Hematopoietic multipotent progenitor cell treated with erythropoietin and hydrocortisone succinate and interleukin-3 and kit ligand, for 17 days (in vitro differentiated cells): ENCODE data around the gene DLG4.
A peak's percentile ranks its signal among the peaks of the same experiment; 100 is the strongest.

Source experiments
- DNase-seq: peaks from one replicate; pipeline ENCODE4 v3.0.0-alpha.2; 2015; ENCODE audit warnings: low spot score

The DLG4 gene

GRCh38 chr17:7229504-7229903 is 9.9 kb upstream of the DLG4 start:
- no peak for DNase-seq

- DNase-seq = no peak
Observed at GRCh38 chr17:7228920-7229319, 9.3 kb upstream of the DLG4 start.

GRCh38 chr17:7226721-7227710 is 7.4 kb upstream of the DLG4 start:
- DNase-seq = no peak

DNA sequence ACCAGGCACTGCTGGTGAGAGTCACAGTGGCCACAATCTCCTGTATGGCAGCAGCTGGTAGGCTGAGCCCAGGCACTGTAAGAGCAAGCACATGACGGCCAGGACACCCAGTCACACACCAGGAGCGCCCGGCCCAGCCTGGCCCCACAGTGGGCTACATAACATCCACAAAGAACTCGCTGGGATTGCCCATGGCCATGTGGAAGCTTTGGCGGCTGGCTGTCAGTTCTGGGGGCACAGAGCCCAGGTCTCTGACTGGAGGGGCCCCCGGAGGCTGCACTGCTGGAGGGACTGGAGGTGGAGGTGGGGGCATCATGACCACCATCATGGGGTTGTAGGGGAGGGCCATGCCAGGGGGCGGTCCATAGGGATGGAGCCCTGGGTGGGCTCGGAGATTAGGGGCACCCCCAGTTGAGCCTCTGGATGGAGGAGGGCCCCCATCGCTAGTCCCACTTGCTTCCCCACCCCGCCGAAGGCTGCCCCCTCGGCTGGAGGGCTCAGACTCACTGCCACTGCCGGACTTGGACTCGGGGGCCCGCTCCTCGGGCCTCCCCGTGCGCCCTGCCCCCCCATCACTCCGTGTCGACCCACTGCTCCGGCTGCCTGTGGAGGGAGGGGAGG is 6.2 kb upstream of the DLG4 start:
- DNase-seq = no peak

GRCh38 chr17:7224661-7225111 is 5.0 kb upstream of the DLG4 start:
- no peak for DNase-seq

GRCh38 chr17:7224110-7224509 is 4.5 kb upstream of the DLG4 start:
- no peak for DNase-seq

DNA sequence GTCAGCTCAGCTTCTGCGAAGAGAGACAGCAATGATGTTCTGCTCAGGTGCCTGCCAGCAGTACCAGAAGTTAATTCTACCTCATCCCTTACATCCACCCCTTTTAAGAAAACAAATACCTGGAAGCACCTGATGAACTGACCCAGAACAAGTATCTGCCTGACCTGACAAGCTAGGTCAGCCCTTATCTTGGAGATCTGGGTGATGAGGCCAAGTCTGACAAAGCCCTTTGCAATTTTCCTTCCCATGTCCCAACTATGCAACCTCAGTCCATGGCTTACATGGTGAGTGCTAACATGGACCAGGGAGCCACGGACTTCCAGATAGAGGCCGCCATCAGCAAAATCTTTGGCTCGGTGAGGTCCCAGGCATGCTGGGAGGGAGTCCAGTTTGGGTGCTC is 3.7 kb upstream of the DLG4 start:
- no peak for DNase-seq

DNA sequence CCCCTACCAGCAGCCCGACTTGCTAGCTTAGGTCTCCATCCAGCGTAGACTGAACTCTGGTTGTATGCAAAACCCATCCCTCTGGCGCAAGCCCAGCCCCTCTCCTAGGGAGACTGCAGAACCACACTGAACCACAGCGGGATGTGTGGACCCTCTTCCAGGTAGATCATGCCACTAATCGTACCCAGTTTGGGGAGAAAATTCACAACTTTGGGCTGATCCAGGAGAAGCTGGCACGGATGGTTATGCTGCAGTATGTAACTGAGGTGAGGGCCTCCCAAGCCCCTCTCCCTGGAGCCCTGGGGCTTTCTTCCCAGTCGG is 3.3 kb upstream of the DLG4 start:
- DNase-seq = no peak

GRCh38 chr17:7222093-7222971 is 2.7 kb upstream of the DLG4 start:
- no peak for DNase-seq

GRCh38 chr17:7221278-7222092 is 1.8 kb upstream of the DLG4 start:
- no peak for DNase-seq

DNA sequence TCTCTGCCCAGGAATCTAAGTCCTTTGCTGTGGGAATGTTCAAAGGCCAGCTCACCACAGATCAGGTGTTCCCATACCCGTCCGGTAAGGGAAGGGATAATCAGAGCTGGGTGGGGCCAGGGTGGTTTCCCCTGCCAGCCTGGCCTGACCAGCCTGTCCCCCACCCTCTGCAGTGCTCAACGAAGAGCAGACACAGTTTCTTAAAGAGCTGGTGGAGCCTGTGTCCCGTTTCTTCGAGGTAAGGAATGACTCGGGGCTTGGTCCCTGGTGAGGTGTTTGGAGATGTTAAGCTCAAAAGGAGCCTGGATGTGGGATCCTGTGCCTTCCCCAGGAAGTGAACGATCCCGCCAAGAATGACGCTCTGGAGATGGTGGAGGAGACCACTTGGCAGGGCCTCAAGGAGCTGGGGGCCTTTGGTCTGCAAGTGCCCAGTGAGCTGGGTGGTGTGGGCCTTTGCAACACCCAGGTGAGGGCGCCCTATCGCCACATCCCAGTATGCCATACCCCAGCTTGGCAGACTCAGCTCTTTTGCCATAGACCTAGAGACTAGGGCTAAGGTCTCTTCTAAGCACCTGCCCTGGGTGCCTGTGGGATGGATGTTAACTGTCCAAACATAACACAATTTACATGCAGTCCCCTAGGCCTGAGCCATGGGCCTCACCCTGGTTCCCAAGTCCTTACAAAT is 1.1 kb upstream of the DLG4 start:
- DNase-seq = peak; percentile 86

GRCh38 chr17:7219229-7219811 is 316 bp downstream of the DLG4 start:
- no peak for DNase-seq

- no peak for DNase-seq
Observed at GRCh38 chr17:7218758-7219157, 878 bp downstream of the DLG4 start.

GRCh38 chr17:7218166-7218565 is 1.5 kb downstream of the DLG4 start:
- DNase-seq = no peak

- no peak for DNase-seq
Observed at GRCh38 chr17:7217113-7217987, 2.3 kb downstream of the DLG4 start.

DNA sequence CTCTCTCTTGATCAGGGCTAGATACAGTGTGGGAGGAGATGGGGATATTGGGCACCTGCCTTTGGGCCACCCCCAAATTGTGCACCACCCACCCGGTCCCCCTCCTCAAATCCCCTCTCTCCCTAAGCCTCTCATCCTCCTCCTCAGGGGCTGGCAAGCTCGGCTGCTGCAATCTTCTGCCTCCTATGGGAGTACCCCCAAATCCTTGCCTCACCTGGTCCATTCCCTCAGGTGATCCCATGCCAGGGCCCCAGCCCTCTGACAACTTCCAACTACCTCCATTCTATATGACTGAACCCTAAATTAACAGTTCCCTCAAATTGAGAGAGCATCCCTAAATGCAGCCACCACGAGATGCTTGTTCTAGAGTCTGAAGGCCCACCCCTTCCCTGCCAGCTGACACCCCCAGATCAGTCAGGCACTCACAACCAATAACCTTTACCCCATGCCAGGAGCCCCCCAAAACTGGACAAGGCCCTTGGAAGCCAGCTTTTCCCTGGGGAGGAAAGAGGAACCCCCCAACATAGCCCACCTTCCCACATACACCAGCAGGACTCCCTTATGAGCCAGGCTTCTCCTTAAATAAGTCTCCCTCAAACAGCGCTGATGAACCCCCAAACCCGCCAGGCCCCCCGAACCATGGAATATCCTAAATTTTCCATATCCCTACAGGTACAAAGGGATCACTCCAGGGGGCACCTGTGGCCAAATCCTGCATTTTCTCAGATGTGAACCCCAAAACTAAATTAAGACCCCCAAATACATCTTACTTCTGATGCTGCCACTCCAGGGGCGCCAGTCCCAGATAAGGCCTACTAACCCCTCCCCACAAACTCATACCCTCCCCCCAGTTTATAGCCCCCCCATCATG is 3.2 kb downstream of the DLG4 start:
- no peak for DNase-seq

DNA sequence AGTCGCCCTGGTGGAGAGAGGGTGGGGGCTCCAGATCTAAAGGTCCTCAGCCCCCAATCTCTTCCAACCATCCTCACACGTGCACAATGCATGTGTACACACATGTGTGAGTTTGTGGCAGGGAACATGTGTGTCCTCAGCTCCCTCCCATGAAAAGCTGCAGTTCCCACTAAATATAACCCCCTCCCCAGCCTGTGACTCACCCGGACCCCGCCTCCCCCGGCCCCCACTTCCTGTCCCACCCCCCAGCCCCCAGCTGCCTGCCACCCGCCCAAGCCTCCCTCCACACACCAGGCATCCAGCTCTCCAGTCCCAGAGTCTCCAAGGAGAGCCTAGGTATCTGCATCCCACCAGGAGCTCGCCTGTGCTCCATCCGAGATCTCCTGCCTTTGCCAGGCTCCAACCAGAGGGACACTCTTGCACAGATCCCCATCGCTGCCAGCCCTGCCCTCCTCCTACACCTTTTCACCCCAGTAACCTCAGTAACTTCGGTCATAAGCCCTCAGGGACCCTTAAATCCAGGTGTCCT is 3.9 kb downstream of the DLG4 start:
- DNase-seq = no peak

DNA sequence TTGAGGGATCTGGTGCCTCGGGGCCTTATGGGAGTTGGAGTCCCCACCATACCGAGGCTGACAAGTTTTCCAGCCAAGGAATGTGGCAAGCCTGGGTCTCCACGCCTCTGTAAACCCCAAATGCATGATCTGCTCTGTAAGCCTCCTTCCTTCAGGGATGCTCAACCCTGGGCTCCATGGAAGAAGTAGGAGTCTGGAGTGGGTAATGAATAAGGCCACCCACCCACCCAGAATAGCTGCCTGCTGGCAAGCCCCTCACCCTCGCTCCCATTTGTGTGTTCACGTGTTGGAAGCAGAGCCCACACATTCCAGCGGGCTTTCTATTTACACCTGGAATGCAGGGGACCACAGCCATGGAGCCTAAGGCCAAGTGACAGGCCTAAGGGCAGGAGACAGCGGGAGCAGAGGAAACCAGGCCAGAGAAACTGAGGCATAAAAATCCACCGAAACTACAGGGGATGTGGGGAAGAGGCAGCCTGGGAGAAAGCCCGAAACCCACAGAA is 4.4 kb downstream of the DLG4 start:
- no peak for DNase-seq
